ENCODE results near the gene FAF1.

GRCh38 chr1:50766688-50767087, 193.4 kb downstream of the FAF1 start:
- no peak for TF ChIP-seq CTCF (IDR thresholded peaks at IDR 0.05 in 2 of 3, conservative IDR thresholded peaks at IDR 0.05 in 1 of 3; ENCODE audit: borderline replicate concordance in 1 of 3, insufficient read depth in 1 of 3, low read depth in 2 of 3, low read length in 2 of 3)
- TF ChIP-seq TCF7L2 (IDR thresholded peaks at IDR 0.05; ENCODE audit: borderline replicate concordance, extremely low read depth, insufficient read depth, insufficient read length), result no peak
- TF ChIP-seq CEBPB (IDR thresholded peaks at IDR 0.05; ENCODE audit: low read depth), result no peak
- no peak for TF ChIP-seq POLR2AphosphoS5 (IDR thresholded peaks at IDR 0.05; ENCODE audit: low read depth, low read length)
- TF ChIP-seq EZH2 (IDR thresholded peaks at IDR 0.05), result no peak
- TF ChIP-seq RAD21 (IDR thresholded peaks at IDR 0.05; ENCODE audit: low read depth), result no peak
- no peak for TF ChIP-seq EZH2phosphoT487 (IDR thresholded peaks at IDR 0.05; ENCODE audit: borderline replicate concordance)
